RWPE2 (cell line): ENCODE measurements around the gene YARS2.
A peak's percentile ranks its signal among the peaks of the same experiment; 100 is the strongest.
"Not testable (repeated sequence)": the region's sequence is repeated elsewhere in the genome, so short reads cannot be mapped to it uniquely, and the experiment has no call there.

Experiments used
- ATAC-seq: fragments of 200-7000 bp; cut with Tn5 transposase; 3 replicates; pipeline ENCODE4 v1.9.1; 2021; ENCODE audit warnings: low read depth
- DNase-seq: peaks from one replicate; pipeline ENCODE4 v3.0.0-alpha.2; 2020; ENCODE audit warnings: low spot score
- H3K27ac ChIP-seq: fragments of 450-650 bp; 2 replicates; pipeline ENCODE4 v1.5.1; 2017; ENCODE audit warnings: mild to moderate bottlenecking; ENCODE audit not compliant: poor library complexity, severe bottlenecking
- H3K27me3 ChIP-seq: fragments of 250-450 bp; sonication (Bioruptor Pico); 2 replicates; pipeline ENCODE4 v1.5.1; 2021; ENCODE audit warnings: mild to moderate bottlenecking, moderate library complexity; ENCODE audit not compliant: insufficient read depth, poor library complexity, severe bottlenecking
- H3K36me3 ChIP-seq: fragments of 250-450 bp; sonication (Bioruptor Pico); 2 replicates; pipeline ENCODE4 v1.5.1; 2020; ENCODE audit warnings: low read depth, mild to moderate bottlenecking, moderate library complexity
- H3K4me1 ChIP-seq: fragments of 250-450 bp; sonication (Bioruptor Pico); 2 replicates; pipeline ENCODE4 v1.5.1; 2021; ENCODE audit warnings: mild to moderate bottlenecking, moderate library complexity; ENCODE audit not compliant: insufficient read depth, poor library complexity, severe bottlenecking
- H3K4me3 ChIP-seq: fragments of 250-450 bp; sonication (Bioruptor Pico); 2 replicates; pipeline ENCODE4 v1.5.1; 2021; ENCODE audit warnings: mild to moderate bottlenecking, moderate library complexity; ENCODE audit not compliant: severe bottlenecking
- H3K9me3 ChIP-seq: fragments of 250-450 bp; sonication (Bioruptor Pico); 2 replicates; pipeline ENCODE4 v1.5.1; 2021; ENCODE audit warnings: mild to moderate bottlenecking, moderate library complexity; ENCODE audit not compliant: severe bottlenecking
- CTCF ChIP-seq: fragments of 450-650 bp; IDR thresholded peaks from one replicate; pipeline ENCODE4 v1.5.1; 2017; ENCODE audit warnings: mild to moderate bottlenecking, moderate library complexity; ENCODE audit not compliant: poor library complexity, severe bottlenecking

Gene YARS2

GRCh38 chr12:32734952-32735351 is 20.7 kb downstream of the YARS2 start:
- H3K4me1 ChIP-seq: no peaks in the 10 kb centered on the region
- H3K36me3 ChIP-seq: peaks cover 97% of the 10 kb centered on the region
- TF ChIP-seq CTCF: no peak
- no peak overlapping the region for H3K27ac ChIP-seq
- no peaks in the 10 kb centered on the region for H3K9me3 ChIP-seq
- H3K27me3 ChIP-seq: no peaks in the 10 kb centered on the region
- H3K4me3 ChIP-seq: no peak overlapping the region
- ATAC-seq (no peak), DNase-seq (no peak)

GRCh38 chr12:32727237-32727636 is 28.5 kb downstream of the YARS2 start:
- DNase-seq (no peak), ATAC-seq (no peak)
- peaks cover 83% of the 10 kb centered on the region for H3K36me3 ChIP-seq
- H3K9me3 ChIP-seq: no peaks in the 10 kb centered on the region
- no peak overlapping the region for H3K4me3 ChIP-seq
- H3K4me1 ChIP-seq: no peaks in the 10 kb centered on the region
- TF ChIP-seq CTCF: no peak
- H3K27ac ChIP-seq: no peak overlapping the region
- no peaks in the 10 kb centered on the region for H3K27me3 ChIP-seq

- H3K4me3 ChIP-seq: no peak overlapping the region
- no peak for TF ChIP-seq CTCF
- H3K9me3 ChIP-seq: no peaks in the 10 kb centered on the region
- peaks cover 83% of the 10 kb centered on the region for H3K36me3 ChIP-seq
- ATAC-seq (no peak), DNase-seq (no peak)
- H3K4me1 ChIP-seq: no peaks in the 10 kb centered on the region
- no peak overlapping the region for H3K27ac ChIP-seq
- no peaks in the 10 kb centered on the region for H3K27me3 ChIP-seq
These were observed 29.4 kb downstream of the YARS2 start for GRCh38 chr12:32726286-32726685.

GRCh38 chr12:32725308-32725707 is 30.4 kb downstream of the YARS2 start:
- H3K27me3 ChIP-seq, ATAC-seq, H3K4me1 ChIP-seq, H3K4me3 ChIP-seq, DNase-seq, H3K27ac ChIP-seq, H3K9me3 ChIP-seq: not testable (repeated sequence)
- peaks cover 83% of the 10 kb centered on the region for H3K36me3 ChIP-seq

GRCh38 chr12:32718926-32719325 is 36.8 kb downstream of the YARS2 start:
- DNase-seq: peak; percentile 83
- Histone ChIP-seq H3K27ac (peak overlapping the region; percentile 98), H3K4me3 (no peak overlapping the region), H3K27me3 (no peaks in the 10 kb centered on the region), H3K36me3 (peaks cover 65% of the 10 kb centered on the region), H3K9me3 (no peaks in the 10 kb centered on the region), H3K4me1 (peaks cover 19% of the 10 kb centered on the region)
- TF ChIP-seq CTCF: no peak
- peak; percentile 97 for ATAC-seq
